WTC11 (cell line): Measurements from ENCODE around the gene SPSB3. TPM values are rescaled to one million over a fixed set of nuclear protein-coding genes. Genes with fewer than 3 reads are reported as not detected.

Experiments
- ATAC-seq: fragments of 200-7000 bp; cut with Tn5 transposase; 2 replicates; pipeline ENCODE4 v1.10.0; 2021; ENCODE audit warnings: mild to moderate bottlenecking, moderate library complexity
- CTCF ChIA-PET: fragments of 300-600 bp; sonication (Branson Sonifier 250); formaldehyde crosslinking; loops from one replicate; lab custom pipeline; 2021; ENCODE audit warnings: antibody characterized with exemption; lab: Charles Lee
- POLR2A ChIA-PET: fragments of 350-600 bp; sonication (Branson Sonifier 250); formaldehyde crosslinking; loops from one replicate; lab custom pipeline; 2021; ENCODE audit warnings: antibody characterized with exemption; lab: Charles Lee
- DNase-seq: peaks from one replicate; pipeline ENCODE4 v3.0.0; 2021; ENCODE audit warnings: low spot score
- H3K27ac Mint-ChIP-seq: 2 replicates; pipeline ENCODE4 v1.8.0; 2021; ENCODE audit warnings: mixed read lengths
- H3K27me3 Mint-ChIP-seq: 2 replicates; pipeline ENCODE4 v1.8.0; 2021; ENCODE audit warnings: low read depth, mild to moderate bottlenecking, moderate library complexity, mixed read lengths
- H3K36me3 Mint-ChIP-seq: 2 replicates; pipeline ENCODE4 v1.8.0; 2021; ENCODE audit warnings: mixed read lengths
- H3K4me1 Mint-ChIP-seq: 2 replicates; pipeline ENCODE4 v1.8.0; 2022; ENCODE audit warnings: mixed read lengths
- H3K4me3 Mint-ChIP-seq: 2 replicates; pipeline ENCODE4 v1.8.0; 2021; ENCODE audit warnings: mild to moderate bottlenecking, moderate library complexity, mixed read lengths
- H3K9me3 Mint-ChIP-seq: 2 replicates; pipeline ENCODE4 v1.8.0; 2021; ENCODE audit warnings: mixed read lengths
- AR ChIP-seq: fragments of 250-450 bp; sonication (Bioruptor Pico); IDR thresholded peaks from 2 replicates; pipeline ENCODE4 v1.9.0; 2021; ENCODE audit warnings: mild to moderate bottlenecking
- CREB1 ChIP-seq: sonication (generic); formaldehyde crosslinking; IDR thresholded peaks from 2 replicates; pipeline ENCODE4 v1.8.0; 2023; ENCODE audit warnings: mild to moderate bottlenecking, missing genetic modification reagents
- CREM ChIP-seq: sonication (generic); formaldehyde crosslinking; IDR thresholded peaks from 2 replicates; pipeline ENCODE4 v1.8.1; 2022; ENCODE audit warnings: mild to moderate bottlenecking, missing genetic modification reagents, moderate library complexity
- ELF4 ChIP-seq: sonication (generic); formaldehyde crosslinking; IDR thresholded peaks from 2 replicates; pipeline ENCODE4 v1.8.1; 2022; ENCODE audit warnings: low read depth, mild to moderate bottlenecking, moderate library complexity, missing genetic modification reagents
- FOXJ3 ChIP-seq: sonication (generic); formaldehyde crosslinking; IDR thresholded peaks from 2 replicates; pipeline ENCODE4 v1.9.0; 2021; ENCODE audit warnings: missing genetic modification reagents, mild to moderate bottlenecking, borderline replicate concordance
- FOXK1 ChIP-seq: sonication (generic); formaldehyde crosslinking; IDR thresholded peaks from 2 replicates; pipeline ENCODE4 v1.8.0; 2022; ENCODE audit warnings: mild to moderate bottlenecking, moderate library complexity, missing genetic modification reagents
- HMGA2 ChIP-seq: fragments of 250-450 bp; sonication (Bioruptor Pico); IDR thresholded peaks from 2 replicates; pipeline ENCODE4 v1.4.0; 2021; ENCODE audit warnings: mild to moderate bottlenecking, moderate library complexity
- HMGXB4 ChIP-seq: sonication (generic); formaldehyde crosslinking; IDR thresholded peaks from 2 replicates; pipeline ENCODE4 v1.8.1; 2023; ENCODE audit warnings: mild to moderate bottlenecking, moderate library complexity, missing genetic modification reagents
- JAZF1 ChIP-seq: fragments of 250-450 bp; sonication (Bioruptor Pico); IDR thresholded peaks from 2 replicates; pipeline ENCODE4 v1.9.0; 2021; ENCODE audit warnings: moderate library complexity, mild to moderate bottlenecking, inconsistent platforms
- NR2C2 ChIP-seq: sonication (generic); formaldehyde crosslinking; IDR thresholded peaks from 2 replicates; pipeline ENCODE4 v1.8.0; 2022; ENCODE audit warnings: mild to moderate bottlenecking, missing genetic modification reagents
- NR3C1 ChIP-seq: sonication (generic); formaldehyde crosslinking; conservative IDR thresholded peaks from 2 replicates; pipeline ENCODE4 v1.8.1; 2023; ENCODE audit warnings: low read depth, mild to moderate bottlenecking, missing genetic modification reagents
- SMAD3 ChIP-seq: sonication (generic); formaldehyde crosslinking; IDR thresholded peaks from 2 replicates; pipeline ENCODE4 v1.8.0; 2022; ENCODE audit warnings: missing genetic modification reagents, mild to moderate bottlenecking, borderline replicate concordance
- SMAD4 ChIP-seq: sonication (generic); formaldehyde crosslinking; IDR thresholded peaks from 2 replicates; pipeline ENCODE4 v1.8.0; 2022; ENCODE audit warnings: mild to moderate bottlenecking, missing genetic modification reagents
- TCF7 ChIP-seq: sonication (generic); formaldehyde crosslinking; IDR thresholded peaks from 2 replicates; pipeline ENCODE4 v1.8.0; 2022; ENCODE audit warnings: mild to moderate bottlenecking, low read depth, missing genetic modification reagents, moderate library complexity
- USF1 ChIP-seq: sonication (generic); formaldehyde crosslinking; IDR thresholded peaks from 2 replicates; pipeline ENCODE4 v1.8.0; 2022; ENCODE audit warnings: mild to moderate bottlenecking, missing genetic modification reagents
- ZBTB21 ChIP-seq: sonication (generic); formaldehyde crosslinking; IDR thresholded peaks from 2 replicates; pipeline ENCODE4 v1.8.1; 2023; ENCODE audit warnings: mild to moderate bottlenecking, missing genetic modification reagents, borderline replicate concordance
- ZNF121 ChIP-seq: sonication (generic); formaldehyde crosslinking; IDR thresholded peaks from 2 replicates; pipeline ENCODE4 v1.8.0; 2023; ENCODE audit warnings: missing genetic modification reagents
- ZNF138 ChIP-seq: sonication (generic); formaldehyde crosslinking; conservative IDR thresholded peaks from 2 replicates; pipeline ENCODE4 v1.8.1; 2022; ENCODE audit warnings: mild to moderate bottlenecking, moderate library complexity, missing genetic modification reagents
- ZNF232 ChIP-seq: sonication (generic); formaldehyde crosslinking; IDR thresholded peaks from 2 replicates; pipeline ENCODE4 v1.8.0; 2022; ENCODE audit warnings: mild to moderate bottlenecking, missing genetic modification reagents
- ZNF281 ChIP-seq: sonication (generic); formaldehyde crosslinking; IDR thresholded peaks from 2 replicates; pipeline ENCODE4 v1.8.0; 2023; ENCODE audit warnings: mild to moderate bottlenecking, missing genetic modification reagents
- ZNF317 ChIP-seq: sonication (generic); formaldehyde crosslinking; IDR thresholded peaks from 2 replicates; pipeline ENCODE4 v1.8.1; 2023; ENCODE audit warnings: low read depth, mild to moderate bottlenecking, moderate library complexity, missing genetic modification reagents, borderline replicate concordance
- ZNF416 ChIP-seq: fragments of 250-450 bp; sonication (Bioruptor Pico); IDR thresholded peaks from 2 replicates; pipeline ENCODE4 v1.9.0; 2021; ENCODE audit warnings: mild to moderate bottlenecking, inconsistent platforms
- ZNF425 ChIP-seq: fragments of 250-450 bp; sonication (Bioruptor Pico); conservative IDR thresholded peaks from 2 replicates; pipeline ENCODE4 v1.9.0; 2021; ENCODE audit warnings: mild to moderate bottlenecking
- ZNF671 ChIP-seq: fragments of 250-450 bp; sonication (Bioruptor Pico); IDR thresholded peaks from 2 replicates; pipeline ENCODE4 v1.8.0; 2021; ENCODE audit warnings: mild to moderate bottlenecking
- total RNA-seq: library from RNA; stranded (reverse); gene quantifications from 3 replicates; pipeline ENCODE4 v1.2.3, GENCODE V29; 2021

SPSB3 gene
- total RNA-seq, 1 experiment from 2014 or later: 32.8 TPM

GRCh38 chr16:1812732-1813163, 30.4 kb upstream of the SPSB3 start (continued):
- TF ChIP-seq JAZF1 (CRISPR knock-in tag) (no peak), USF1 (CRISPR knock-in tag) (no peak)

GRCh38 chr16:1810536-1810935, 28.2 kb upstream of the SPSB3 start:
- Mint-ChIP-seq H3K4me3 (no peak overlapping the region), H3K36me3 (peaks cover 17% of the 10 kb centered on the region), H3K27ac (no peak overlapping the region), H3K27me3 (no peaks in the 10 kb centered on the region; the same call in 1 of the 2 replicates), H3K9me3 (peaks cover 4% of the 10 kb centered on the region; the same call in 1 of the 2 replicates), H3K4me1 (no peaks in the 10 kb centered on the region)
- ATAC-seq: no peak
- no peak for DNase-seq
- POLR2A ChIA-PET: no interaction called here
- TF ChIP-seq SMAD4 (CRISPR knock-in tag) (no peak), ELF4 (no peak), NR2C2 (CRISPR knock-in tag) (no peak), ZNF425 (CRISPR knock-in tag) (no peak), AR (no peak), CREM (CRISPR knock-in tag) (no peak), CREB1 (CRISPR knock-in tag) (no peak), ZNF317 (CRISPR knock-in tag) (no peak), HMGXB4 (CRISPR knock-in tag) (no peak), ZNF121 (CRISPR knock-in tag) (no peak), HMGA2 (no peak), ZNF416 (CRISPR knock-in tag) (no peak), ZNF671 (CRISPR knock-in tag) (no peak), ZBTB21 (CRISPR knock-in tag) (no peak), NR3C1 (CRISPR knock-in tag) (no peak), ZNF138 (no peak)
- TF ChIP-seq, all 79 proteins: peak for 0
- CTCF ChIA-PET: no interaction called here

GRCh38 chr16:1810106-1810505, 27.7 kb upstream of the SPSB3 start:
- Mint-ChIP-seq H3K9me3 (peaks cover 4% of the 10 kb centered on the region; the same call in 1 of the 2 replicates), H3K36me3 (peaks cover 14% of the 10 kb centered on the region), H3K27me3 (no peaks in the 10 kb centered on the region; the same call in 1 of the 2 replicates), H3K4me1 (no peaks in the 10 kb centered on the region), H3K27ac (no peak overlapping the region; the same call in 1 of the 2 replicates), H3K4me3 (no peak overlapping the region)
- POLR2A ChIA-PET: no interaction called here
- CTCF ChIA-PET: interaction anchor here (0.9 kb wide), 1 partner anchor 87 kb away, joined by 3 read pairs; no protein-coding TSS in a partner anchor
- DNase-seq (no peak), ATAC-seq (no peak)
- no peak for TF ChIP-seq ZNF281 (CRISPR knock-in tag)
- TF ChIP-seq JAZF1 (CRISPR knock-in tag): no peak
- TF ChIP-seq ZNF138: no peak
- no peak for TF ChIP-seq SMAD3 (CRISPR knock-in tag)
- TF ChIP-seq FOXJ3 (CRISPR knock-in tag): no peak
- no peak for TF ChIP-seq TCF7 (CRISPR knock-in tag)
- no peak for TF ChIP-seq ELF4
- TF ChIP-seq FOXK1 (CRISPR knock-in tag): no peak
- TF ChIP-seq ZNF232 (CRISPR knock-in tag): no peak
